Neural cell (in vitro differentiated cells): ENCODE results near the gene GIMD1. TPM values are rescaled to one million over a fixed set of nuclear protein-coding genes. Genes with fewer than 3 reads are reported as not detected.
"Not testable (repeated sequence)": the region's sequence is repeated elsewhere in the genome, so short reads cannot be mapped to it uniquely, and the experiment has no call there.

Experiments
- H2AFZ ChIP-seq: fragments of 200-600, 300-800 bp; sonication (generic), shearing (Covaris generic); 2 replicates; pipeline ENCODE4 v1.6.0; 2014; ENCODE audit warnings: low read depth, mild to moderate bottlenecking, antibody characterized with exemption, low read length, moderate library complexity
- H3F3A ChIP-seq: fragments of 200-600 bp; shearing (Covaris generic); 2 replicates; pipeline ENCODE4 v1.6.1; 2016; ENCODE audit warnings: mild to moderate bottlenecking, moderate library complexity, mixed read lengths, antibody characterized with exemption, low read length; ENCODE audit not compliant: insufficient read depth, poor library complexity, severe bottlenecking
- H3K27ac ChIP-seq: fragments of 200-600, 300-800 bp; sonication (generic), shearing (Covaris generic); 2 replicates; pipeline ENCODE4 v1.5.1; 2014; ENCODE audit warnings: mild to moderate bottlenecking, low read length, moderate library complexity
- H3K27me3 ChIP-seq: fragments of 300-800, 200-600 bp; sonication (generic), shearing (Covaris generic); 2 replicates; pipeline ENCODE4 v1.6.0; 2014; ENCODE audit warnings: mild to moderate bottlenecking, low read depth, low read length, moderate library complexity; ENCODE audit not compliant: insufficient read depth
- H3K36me3 ChIP-seq: fragments of 300-800, 200-600 bp; sonication (generic), shearing (Covaris generic); 2 replicates; pipeline ENCODE4 v1.5.1; 2014; ENCODE audit warnings: mild to moderate bottlenecking, antibody characterized with exemption, low read length, moderate library complexity; ENCODE audit not compliant: insufficient read depth
- H3K4me2 ChIP-seq: fragments of 300-800, 200-600 bp; sonication (generic), shearing (Covaris generic); 2 replicates; pipeline ENCODE4 v1.6.0; 2014; ENCODE audit warnings: mild to moderate bottlenecking, low read length
- H3K4me3 ChIP-seq: fragments of 300-800, 200-600 bp; sonication (generic), shearing (Covaris generic); 2 replicates; pipeline ENCODE4 v1.5.1; 2014; ENCODE audit warnings: mild to moderate bottlenecking, low read length, moderate library complexity
- H3K79me2 ChIP-seq: fragments of 200-600 bp; shearing (Covaris generic); replicated peaks from 2 replicates; pipeline ENCODE4 v1.6.0; 2014; ENCODE audit warnings: mild to moderate bottlenecking, low read length, moderate library complexity; ENCODE audit not compliant: insufficient read depth
- H3K9ac ChIP-seq: fragments of 300-800, 200-600 bp; sonication (generic), shearing (Covaris generic); 2 replicates; pipeline ENCODE4 v1.6.1; 2016; ENCODE audit warnings: mild to moderate bottlenecking, low read length, mixed read lengths
- H3K9me2 ChIP-seq: fragments of 200-600 bp; shearing (Covaris generic); 2 replicates; pipeline ENCODE4 v1.6.1; 2016; ENCODE audit warnings: mild to moderate bottlenecking, low read length, mixed read lengths; ENCODE audit not compliant: insufficient read depth
- H3K9me3 ChIP-seq: fragments of 200-600, 300-800 bp; sonication (generic), shearing (Covaris generic); 2 replicates; pipeline ENCODE4 v1.6.1; 2016; ENCODE audit warnings: mild to moderate bottlenecking, mixed run types, low read length, moderate library complexity, mixed read lengths
- H4K20me1 ChIP-seq: fragments of 200-600 bp; shearing (Covaris generic); 2 replicates; pipeline ENCODE4 v1.6.1; 2016; ENCODE audit warnings: mild to moderate bottlenecking, mixed run types; ENCODE audit not compliant: insufficient read depth
- EP300 ChIP-seq: fragments of 450-650 bp; conservative IDR thresholded peaks from 2 replicates; pipeline ENCODE4 v1.6.1; 2014; ENCODE audit warnings: antibody characterized with exemption, mild to moderate bottlenecking, moderate library complexity; ENCODE audit not compliant: poor library complexity, severe bottlenecking
- EZH2 ChIP-seq: fragments of 200-600, 300-800 bp; shearing (Covaris generic), sonication (generic); IDR thresholded peaks from 2 replicates; pipeline ENCODE4 v1.6.1; 2014; ENCODE audit warnings: antibody characterized with exemption, low read length, borderline replicate concordance, mild to moderate bottlenecking; ENCODE audit not compliant: insufficient read depth, poor library complexity, severe bottlenecking
- MXI1 ChIP-seq: fragments of 450-650 bp; conservative IDR thresholded peaks from 2 replicates; pipeline ENCODE4 v1.6.1; 2014; ENCODE audit warnings: antibody characterized with exemption, mild to moderate bottlenecking; ENCODE audit not compliant: poor library complexity, severe bottlenecking
- POLR2AphosphoS5 ChIP-seq: IDR thresholded peaks from 2 replicates; pipeline ENCODE4 v1.6.1; 2012
- RAD21 ChIP-seq: fragments of 450-650 bp; conservative IDR thresholded peaks from 2 replicates; pipeline ENCODE4 v1.6.1; 2014; ENCODE audit warnings: antibody characterized with exemption, mild to moderate bottlenecking, moderate library complexity
- SMC3 ChIP-seq: fragments of 450-650 bp; conservative IDR thresholded peaks from 2 replicates; pipeline ENCODE4 v1.6.1; 2014; ENCODE audit warnings: antibody characterized with exemption, mild to moderate bottlenecking, moderate library complexity; ENCODE audit not compliant: poor library complexity
- TAF1 ChIP-seq: IDR thresholded peaks from 2 replicates; pipeline ENCODE4 v1.6.1; 2012; ENCODE audit warnings: low read depth
- polyA plus RNA-seq: library from polyadenylated mRNA; depleted of rRNA; stranded (reverse); fragments of >200 nt; gene quantifications from 2 replicates; pipeline ENCODE4 v1.2.3, GENCODE V29; 2014
- TF ChIP-seq, protein P1 (sequence below): fragments of 450-650 bp; IDR thresholded peaks from 2 replicates; pipeline ENCODE4 v1.5.1; 2014; ENCODE audit warnings: antibody characterized with exemption, mild to moderate bottlenecking, moderate library complexity; ENCODE audit not compliant: poor library complexity, severe bottlenecking
- TF ChIP-seq, protein P2 (sequence below): IDR thresholded peaks from 2 replicates; pipeline ENCODE4 v1.6.1; 2012; ENCODE audit warnings: borderline replicate concordance

The GIMD1 gene
- polyA plus RNA-seq, 1 donor from 2014 or later, result not detected

DNA sequence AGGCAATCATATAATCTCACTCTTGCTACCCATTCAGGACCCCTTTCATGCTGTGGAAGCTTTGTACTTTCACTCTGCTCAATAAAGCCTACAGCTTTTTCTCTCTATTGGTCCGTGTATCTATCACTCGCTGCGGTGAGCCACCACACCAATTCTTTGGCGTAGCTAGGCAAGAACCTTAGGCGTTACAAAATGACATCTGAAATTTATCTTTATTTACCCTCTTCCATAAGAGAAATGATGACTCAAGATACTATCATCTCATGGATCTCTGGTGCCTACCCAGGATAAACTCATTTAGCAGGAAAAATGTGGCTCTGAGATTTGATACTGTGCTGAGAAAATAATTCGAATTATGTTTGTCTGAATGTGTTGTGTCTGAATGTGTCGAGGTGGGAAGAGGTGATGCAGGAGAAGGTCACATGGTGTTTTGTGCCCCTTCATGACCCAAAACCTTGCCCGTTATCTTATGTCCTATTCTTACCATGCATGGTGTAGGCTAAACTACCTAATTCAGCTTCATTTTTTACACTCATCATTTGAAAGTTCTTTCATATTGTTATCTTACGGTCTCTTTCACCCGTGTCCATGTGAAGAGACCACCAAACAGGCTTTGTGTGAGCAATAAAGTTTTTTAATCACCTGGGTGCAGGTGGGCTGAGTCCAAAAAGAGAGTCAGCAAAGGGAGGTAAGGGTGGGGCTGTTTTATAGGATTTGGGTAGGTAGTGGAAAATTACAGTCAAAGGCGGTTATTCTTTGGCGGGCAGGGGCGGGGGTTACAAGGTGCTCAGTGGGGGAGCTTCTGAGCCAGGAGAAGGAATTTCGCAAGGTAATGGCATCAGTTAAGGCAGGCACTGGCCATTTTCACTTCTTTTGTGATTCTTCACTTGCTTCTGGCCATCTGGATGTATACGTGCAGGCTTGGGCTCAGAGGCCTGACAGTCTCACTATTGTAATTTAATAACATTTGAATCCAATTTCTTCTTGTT, 41.6 kb upstream of the GIMD1 start:
- Histone ChIP-seq H3K79me2 (no peaks in the 10 kb centered on the region), H3K9me2 (no peaks in the 10 kb centered on the region), H3K27ac (no peak overlapping the region), H2AFZ (no peak overlapping the region), H3F3A (no peaks in the 10 kb centered on the region), H3K9me3 (no peaks in the 10 kb centered on the region), H3K4me2 (no peak overlapping the region), H4K20me1 (no peaks in the 10 kb centered on the region), H3K36me3 (no peaks in the 10 kb centered on the region), H3K27me3 (no peaks in the 10 kb centered on the region), H3K9ac (no peak overlapping the region), H3K4me3 (no peak overlapping the region)
- TF ChIP-seq, protein P1, sequence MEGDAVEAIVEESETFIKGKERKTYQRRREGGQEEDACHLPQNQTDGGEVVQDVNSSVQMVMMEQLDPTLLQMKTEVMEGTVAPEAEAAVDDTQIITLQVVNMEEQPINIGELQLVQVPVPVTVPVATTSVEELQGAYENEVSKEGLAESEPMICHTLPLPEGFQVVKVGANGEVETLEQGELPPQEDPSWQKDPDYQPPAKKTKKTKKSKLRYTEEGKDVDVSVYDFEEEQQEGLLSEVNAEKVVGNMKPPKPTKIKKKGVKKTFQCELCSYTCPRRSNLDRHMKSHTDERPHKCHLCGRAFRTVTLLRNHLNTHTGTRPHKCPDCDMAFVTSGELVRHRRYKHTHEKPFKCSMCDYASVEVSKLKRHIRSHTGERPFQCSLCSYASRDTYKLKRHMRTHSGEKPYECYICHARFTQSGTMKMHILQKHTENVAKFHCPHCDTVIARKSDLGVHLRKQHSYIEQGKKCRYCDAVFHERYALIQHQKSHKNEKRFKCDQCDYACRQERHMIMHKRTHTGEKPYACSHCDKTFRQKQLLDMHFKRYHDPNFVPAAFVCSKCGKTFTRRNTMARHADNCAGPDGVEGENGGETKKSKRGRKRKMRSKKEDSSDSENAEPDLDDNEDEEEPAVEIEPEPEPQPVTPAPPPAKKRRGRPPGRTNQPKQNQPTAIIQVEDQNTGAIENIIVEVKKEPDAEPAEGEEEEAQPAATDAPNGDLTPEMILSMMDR, result no peak
- TF ChIP-seq POLR2AphosphoS5, result no peak
- TF ChIP-seq MXI1, result no peak
- TF ChIP-seq SMC3, result no peak
- TF ChIP-seq EZH2, result no peak
- no peak for TF ChIP-seq RAD21
- TF ChIP-seq, protein P2, sequence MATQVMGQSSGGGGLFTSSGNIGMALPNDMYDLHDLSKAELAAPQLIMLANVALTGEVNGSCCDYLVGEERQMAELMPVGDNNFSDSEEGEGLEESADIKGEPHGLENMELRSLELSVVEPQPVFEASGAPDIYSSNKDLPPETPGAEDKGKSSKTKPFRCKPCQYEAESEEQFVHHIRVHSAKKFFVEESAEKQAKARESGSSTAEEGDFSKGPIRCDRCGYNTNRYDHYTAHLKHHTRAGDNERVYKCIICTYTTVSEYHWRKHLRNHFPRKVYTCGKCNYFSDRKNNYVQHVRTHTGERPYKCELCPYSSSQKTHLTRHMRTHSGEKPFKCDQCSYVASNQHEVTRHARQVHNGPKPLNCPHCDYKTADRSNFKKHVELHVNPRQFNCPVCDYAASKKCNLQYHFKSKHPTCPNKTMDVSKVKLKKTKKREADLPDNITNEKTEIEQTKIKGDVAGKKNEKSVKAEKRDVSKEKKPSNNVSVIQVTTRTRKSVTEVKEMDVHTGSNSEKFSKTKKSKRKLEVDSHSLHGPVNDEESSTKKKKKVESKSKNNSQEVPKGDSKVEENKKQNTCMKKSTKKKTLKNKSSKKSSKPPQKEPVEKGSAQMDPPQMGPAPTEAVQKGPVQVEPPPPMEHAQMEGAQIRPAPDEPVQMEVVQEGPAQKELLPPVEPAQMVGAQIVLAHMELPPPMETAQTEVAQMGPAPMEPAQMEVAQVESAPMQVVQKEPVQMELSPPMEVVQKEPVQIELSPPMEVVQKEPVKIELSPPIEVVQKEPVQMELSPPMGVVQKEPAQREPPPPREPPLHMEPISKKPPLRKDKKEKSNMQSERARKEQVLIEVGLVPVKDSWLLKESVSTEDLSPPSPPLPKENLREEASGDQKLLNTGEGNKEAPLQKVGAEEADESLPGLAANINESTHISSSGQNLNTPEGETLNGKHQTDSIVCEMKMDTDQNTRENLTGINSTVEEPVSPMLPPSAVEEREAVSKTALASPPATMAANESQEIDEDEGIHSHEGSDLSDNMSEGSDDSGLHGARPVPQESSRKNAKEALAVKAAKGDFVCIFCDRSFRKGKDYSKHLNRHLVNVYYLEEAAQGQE, result no peak
- TF ChIP-seq EP300, result no peak
- no peak for TF ChIP-seq TAF1

GRCh38 chr4:106408004-106408403, 39.4 kb upstream of the GIMD1 start:
- not testable (repeated sequence) for H3K27ac ChIP-seq, H3K9me3 ChIP-seq, H3K9ac ChIP-seq, H3K79me2 ChIP-seq, H3K36me3 ChIP-seq, H3F3A ChIP-seq, H2AFZ ChIP-seq, H3K9me2 ChIP-seq, H3K4me2 ChIP-seq, H3K4me3 ChIP-seq, H3K27me3 ChIP-seq, H4K20me1 ChIP-seq
